GM23338 (cell line): ENCODE results near the gene MYT1. TPM values are rescaled to one million over a fixed set of nuclear protein-coding genes. Genes with fewer than 3 reads are reported as not detected.

Experiments used
- ATAC-seq: fragments of 200-7000 bp; cut with Tn5 transposase; 3 replicates; pipeline ENCODE4 v1.9.1; 2020
- DNase-seq: peaks from one replicate; pipeline ENCODE4 v3.0.0-alpha.2; 2015; ENCODE audit warnings: low spot score
- H2AFZ ChIP-seq: fragments of 200-600 bp; sonication (generic); 2 replicates; pipeline ENCODE4 v1.8.0; 2016; ENCODE audit warnings: antibody characterized with exemption, mild to moderate bottlenecking, moderate library complexity
- H3F3A ChIP-seq: fragments of 200-600 bp; sonication (generic); replicated peaks from 2 replicates; pipeline ENCODE4 v1.8.0; 2017; ENCODE audit warnings: antibody characterized with exemption, mixed run types, low read depth
- H3K27ac ChIP-seq: fragments of 200-600 bp; sonication (generic); 2 replicates; pipeline ENCODE4 v1.6.1; 2016; ENCODE audit warnings: low read depth
- H3K27me3 ChIP-seq: fragments of 200-600 bp; sonication (generic); 2 replicates; pipeline ENCODE4 v1.8.0; 2016; ENCODE audit warnings: mild to moderate bottlenecking, mixed run types, moderate library complexity; ENCODE audit not compliant: insufficient read depth
- H3K36me3 ChIP-seq: fragments of 200-600 bp; sonication (generic); 2 replicates; pipeline ENCODE4 v1.8.0; 2016; ENCODE audit warnings: mild to moderate bottlenecking; ENCODE audit not compliant: insufficient read depth
- H3K4me1 ChIP-seq: fragments of 200-600 bp; sonication (generic); 2 replicates; pipeline ENCODE4 v1.8.0; 2016; ENCODE audit warnings: mild to moderate bottlenecking, moderate library complexity; ENCODE audit not compliant: insufficient read depth
- H3K4me2 ChIP-seq: fragments of 200-600 bp; sonication (generic); 2 replicates; pipeline ENCODE4 v1.7.1; 2017; ENCODE audit warnings: mixed run types
- H3K4me3 ChIP-seq: fragments of 200-600 bp; sonication (generic); 2 replicates; pipeline ENCODE4 v1.6.1; 2016; ENCODE audit warnings: mixed run types
- H3K79me2 ChIP-seq: fragments of 200-600 bp; sonication (generic); replicated peaks from 2 replicates; pipeline ENCODE4 v1.8.0; 2017; ENCODE audit warnings: mild to moderate bottlenecking; ENCODE audit not compliant: insufficient read depth
- H3K9me2 ChIP-seq: fragments of 200-600 bp; sonication (generic); 2 replicates; pipeline ENCODE4 v1.8.0; 2017; ENCODE audit not compliant: insufficient read depth
- H4K20me1 ChIP-seq: fragments of 200-600 bp; sonication (generic); replicated peaks from 2 replicates; pipeline ENCODE4 v1.8.0; 2017; ENCODE audit warnings: mild to moderate bottlenecking; ENCODE audit not compliant: insufficient read depth
- H3K27ac Mint-ChIP-seq: 2 replicates; pipeline ENCODE4 v1.8.0; 2020; ENCODE audit warnings: inconsistent platforms, mild to moderate bottlenecking, moderate library complexity, mixed read lengths
- H3K27me3 Mint-ChIP-seq: 3 replicates; pipeline ENCODE4 v1.8.0; 2022; ENCODE audit warnings: low read depth, mild to moderate bottlenecking, moderate library complexity, mixed read lengths, inconsistent platforms; ENCODE audit not compliant: insufficient read depth, poor library complexity
- H3K36me3 Mint-ChIP-seq: 3 replicates; pipeline ENCODE4 v1.8.0; 2021; ENCODE audit warnings: low read depth, mild to moderate bottlenecking, inconsistent platforms, moderate library complexity, mixed read lengths
- H3K4me1 Mint-ChIP-seq: 3 replicates; pipeline ENCODE4 v1.8.0; 2020; ENCODE audit warnings: mild to moderate bottlenecking, inconsistent platforms, mixed read lengths
- H3K4me3 Mint-ChIP-seq: 3 replicates; pipeline ENCODE4 v1.8.0; 2021; ENCODE audit warnings: moderate library complexity, mild to moderate bottlenecking, inconsistent platforms, mixed read lengths
- H3K9me3 Mint-ChIP-seq: 3 replicates; pipeline ENCODE4 v1.8.0; 2020; ENCODE audit warnings: moderate library complexity, mild to moderate bottlenecking, inconsistent platforms, mixed read lengths
- EZH2phosphoT487 ChIP-seq: fragments of 200-600 bp; sonication (generic); IDR thresholded peaks from one replicate; pipeline ENCODE4 v1.8.1; 2018; ENCODE audit warnings: antibody characterized with exemption; ENCODE audit not compliant: unreplicated experiment
- JUNB ChIP-seq: IDR thresholded peaks from one replicate; pipeline ENCODE4 v1.6.1; 2016; ENCODE audit warnings: antibody characterized with exemption; ENCODE audit not compliant: unreplicated experiment
- REST ChIP-seq: IDR thresholded peaks from one replicate; pipeline ENCODE4 v1.6.1; 2018; ENCODE audit warnings: antibody characterized with exemption; ENCODE audit not compliant: unreplicated experiment
- STAT1 ChIP-seq: IDR thresholded peaks from one replicate; pipeline ENCODE4 v1.6.1; 2016; ENCODE audit warnings: antibody characterized with exemption; ENCODE audit not compliant: unreplicated experiment
- ZNF114 ChIP-seq: fragments of 250-450 bp; sonication (Bioruptor Pico); IDR thresholded peaks from 2 replicates; pipeline ENCODE4 v1.5.0; 2020; ENCODE audit warnings: mild to moderate bottlenecking, moderate library complexity
- ZNF331 ChIP-seq: fragments of 250-450 bp; sonication (Bioruptor Pico); IDR thresholded peaks from 2 replicates; pipeline ENCODE4 v1.5.0; 2020; ENCODE audit warnings: low read depth, mild to moderate bottlenecking, moderate library complexity
- ZNF462 ChIP-seq: fragments of 250-450 bp; sonication (Bioruptor Pico); IDR thresholded peaks from 2 replicates; pipeline ENCODE4 v1.5.0; 2020; ENCODE audit warnings: mild to moderate bottlenecking, moderate library complexity
- polyA plus RNA-seq: library from polyadenylated mRNA; unstranded; fragments of >200 nt; fragmentation: Nextera tagmentation; extraction: Ambion mirVana; gene quantifications from 2 replicates; pipeline ENCODE4 v1.2.1, GENCODE V29; 2016
- total RNA-seq: library from RNA; depleted of rRNA; stranded (reverse); fragments of >200 nt; shearing (Covaris generic); gene quantifications from 2 replicates; pipeline ENCODE4 v1.2.3, GENCODE V29; 2014
- TF ChIP-seq, protein P1 (sequence below): IDR thresholded peaks from 2 replicates; pipeline ENCODE4 v1.6.1; 2016; ENCODE audit warnings: antibody characterized with exemption

Gene MYT1
- total and polyA plus RNA-seq, 2 experiments from 2014 or later = 0.83 to 1.6 TPM

- Mint-ChIP-seq H3K27me3 (peaks cover 33% of the 10 kb centered on the region), H3K27ac (no peak overlapping the region), H3K4me1 (peaks cover 59% of the 10 kb centered on the region), H3K36me3 (no peaks in the 10 kb centered on the region; the same call in 2 of the 3 replicates), H3K9me3 (no peaks in the 10 kb centered on the region), H3K4me3 (peak overlapping the region; percentile 65)
- Histone ChIP-seq H3K27me3 (peaks cover 22% of the 10 kb centered on the region), H4K20me1 (no peaks in the 10 kb centered on the region; the same call in 1 of the 2 replicates), H3K27ac (no peak overlapping the region), H3K4me3 (peak overlapping the region; percentile 45), H2AFZ (no peak overlapping the region), H3K79me2 (no peaks in the 10 kb centered on the region), H3F3A (no peaks in the 10 kb centered on the region), H3K36me3 (no peaks in the 10 kb centered on the region), H3K4me2 (peak overlapping the region; percentile 75), H3K4me1 (peaks cover 44% of the 10 kb centered on the region), H3K9me2 (no peaks in the 10 kb centered on the region)
- peak; percentile 94 for DNase-seq
- ATAC-seq = peak; percentile 81
- TF ChIP-seq JUNB (no peak), REST (peak; percentile 98)
- TF ChIP-seq, protein P1, sequence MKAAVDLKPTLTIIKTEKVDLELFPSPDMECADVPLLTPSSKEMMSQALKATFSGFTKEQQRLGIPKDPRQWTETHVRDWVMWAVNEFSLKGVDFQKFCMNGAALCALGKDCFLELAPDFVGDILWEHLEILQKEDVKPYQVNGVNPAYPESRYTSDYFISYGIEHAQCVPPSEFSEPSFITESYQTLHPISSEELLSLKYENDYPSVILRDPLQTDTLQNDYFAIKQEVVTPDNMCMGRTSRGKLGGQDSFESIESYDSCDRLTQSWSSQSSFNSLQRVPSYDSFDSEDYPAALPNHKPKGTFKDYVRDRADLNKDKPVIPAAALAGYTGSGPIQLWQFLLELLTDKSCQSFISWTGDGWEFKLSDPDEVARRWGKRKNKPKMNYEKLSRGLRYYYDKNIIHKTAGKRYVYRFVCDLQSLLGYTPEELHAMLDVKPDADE = 0 out of 2 replicates have a peak, but pooled peaks have one; percentile 31
These were observed 2.7 kb upstream of the MYT1 start for GRCh38 chr20:64161356-64162238.

DNA sequence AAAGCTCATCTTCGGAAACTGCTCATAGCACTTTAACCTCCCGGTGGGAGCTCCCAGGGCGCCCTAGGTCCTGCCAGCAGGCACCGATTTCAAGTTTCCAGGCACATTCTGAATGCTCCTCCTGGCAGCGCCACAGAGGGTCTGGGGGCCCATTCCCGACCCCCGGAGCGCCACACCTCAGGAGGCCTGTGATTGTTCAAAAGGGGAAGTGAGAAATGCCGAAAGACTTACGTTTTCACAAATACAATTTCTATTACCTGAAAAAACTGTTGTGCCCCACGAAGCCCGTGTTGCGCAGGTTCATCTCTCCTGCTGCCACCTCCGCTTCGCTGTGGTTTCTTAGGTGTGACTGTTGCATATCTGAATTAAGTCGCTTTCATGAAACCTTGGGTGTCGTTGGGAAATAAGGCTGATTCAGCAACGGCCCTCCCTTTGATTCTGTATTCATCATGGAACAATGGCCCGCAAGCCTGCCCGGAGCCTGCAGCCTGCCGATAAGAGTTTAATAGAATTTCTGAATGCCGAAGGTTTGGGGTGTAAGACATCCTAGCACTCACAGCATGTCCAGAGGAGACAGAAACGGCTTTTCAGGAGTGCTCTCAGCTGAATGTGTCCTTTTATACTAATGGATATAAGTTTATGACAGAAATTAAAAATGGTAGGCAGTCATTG is 1.9 kb upstream of the MYT1 start:
- Mint-ChIP-seq H3K27ac (no peak overlapping the region), H3K27me3 (peaks cover 33% of the 10 kb centered on the region)
- no peaks in the 10 kb centered on the region for H3K79me2 ChIP-seq

More for the DNA sequence above, 1.9 kb upstream of the MYT1 start:
- no peak for DNase-seq
- Histone ChIP-seq H3K4me2 (peak overlapping the region; percentile 75), H3K36me3 (no peaks in the 10 kb centered on the region), H3K27ac (no peak overlapping the region), H2AFZ (no peak overlapping the region), H3K9me2 (no peaks in the 10 kb centered on the region), H3K27me3 (peaks cover 22% of the 10 kb centered on the region), H3K4me1 (peaks cover 44% of the 10 kb centered on the region), H3K4me3 (peak overlapping the region; percentile 45; the same call in 1 of the 2 replicates), H3F3A (no peaks in the 10 kb centered on the region), H4K20me1 (no peaks in the 10 kb centered on the region; the same call in 1 of the 2 replicates)
- no peaks in the 10 kb centered on the region; the same call in 2 of the 3 replicates for H3K36me3 Mint-ChIP-seq
- ATAC-seq = no peak
- peaks cover 64% of the 10 kb centered on the region for H3K4me1 Mint-ChIP-seq
- no peaks in the 10 kb centered on the region for H3K9me3 Mint-ChIP-seq
- no peak for TF ChIP-seq ZNF114 (CRISPR knock-in tag)
- no peak for TF ChIP-seq EZH2phosphoT487
- no peak for TF ChIP-seq ZNF462 (CRISPR knock-in tag)
- TF ChIP-seq ZNF331 (CRISPR knock-in tag) = no peak
- no peak for TF ChIP-seq STAT1
- H3K4me3 Mint-ChIP-seq = peak overlapping the region; percentile 65; the same call in 2 of the 3 replicates
